Keratinocyte (primary cell): Measurements from ENCODE around the gene KRT7. TPM values are rescaled to one million over a fixed set of nuclear protein-coding genes. Genes with fewer than 3 reads are reported as not detected.
A peak's percentile ranks its signal among the peaks of the same experiment; 100 is the strongest.

Experiments
- DNase-seq: peaks from one replicate; pipeline ENCODE4 v3.0.0-alpha.2; 2011; ENCODE audit warnings: low read depth, missing footprints, low spot score
- FAIRE-seq: peaks from 2 replicates; lab custom pipeline; 2011; peaks lifted over from hg19 to GRCh38; lab: Jason Lieb, UNC
- H2AFZ ChIP-seq: 2 replicates; pipeline ENCODE4 v1.6.0; 2012; ENCODE audit warnings: low read length, control low read depth, inconsistent platforms; ENCODE audit not compliant: control insufficient read depth
- H3K27ac ChIP-seq: 2 replicates; pipeline ENCODE4 v1.5.1; 2011; ENCODE audit warnings: low read length; ENCODE audit not compliant: control insufficient read depth, insufficient read depth
- H3K27me3 ChIP-seq: 3 replicates; pipeline ENCODE4 v1.6.0; 2011; ENCODE audit warnings: low read length; ENCODE audit not compliant: control insufficient read depth, insufficient read depth; ENCODE audit errors: extremely low read depth
- H3K36me3 ChIP-seq, 2 experiments: 2 replicates in 1 of 2; 3 replicates in 1 of 2; pipeline ENCODE4 v1.5.1; 2011; ENCODE audit warnings: low read length in 2 of 2, mild to moderate bottlenecking in 1 of 2; ENCODE audit not compliant: control insufficient read depth in 2 of 2, insufficient read depth in 2 of 2; ENCODE audit errors: extremely low read depth in 1 of 2
- H3K4me1 ChIP-seq: 3 replicates; pipeline ENCODE4 v1.5.1; 2011; ENCODE audit warnings: low read length; ENCODE audit not compliant: control insufficient read depth, insufficient read depth; ENCODE audit errors: extremely low read depth
- H3K4me2 ChIP-seq: 3 replicates; pipeline ENCODE4 v1.6.0; 2011; ENCODE audit warnings: low read depth, low read length; ENCODE audit not compliant: control insufficient read depth, insufficient read depth; ENCODE audit errors: extremely low read depth
- H3K4me3 ChIP-seq, 3 experiments: fragments of 200-600 bp in 1 of 3; sonication (generic) in 1 of 3; 2 replicates in 2 of 3; 3 replicates in 1 of 3; pipeline ENCODE4 v1.5.1; 2011 to 2016; ENCODE audit warnings: low read length in 3 of 3, mild to moderate bottlenecking in 3 of 3, control low read depth in 2 of 3, inconsistent platforms in 1 of 3, low read depth in 1 of 3, mixed read lengths in 1 of 3, mixed run types in 1 of 3, moderate library complexity in 1 of 3; ENCODE audit not compliant: control insufficient read depth in 2 of 3, insufficient read depth in 2 of 3; ENCODE audit errors: extremely low read depth in 1 of 3
- H3K79me2 ChIP-seq: 2 replicates; pipeline ENCODE4 v1.6.0; 2012; ENCODE audit warnings: low read length; ENCODE audit not compliant: control insufficient read depth, insufficient read depth
- H3K9ac ChIP-seq: 3 replicates; pipeline ENCODE4 v1.6.0; 2011; ENCODE audit warnings: low read length; ENCODE audit not compliant: control insufficient read depth, insufficient read depth; ENCODE audit errors: extremely low read depth
- H3K9me1 ChIP-seq: 3 replicates; pipeline ENCODE4 v1.6.0; 2011; ENCODE audit warnings: low read length; ENCODE audit not compliant: control insufficient read depth, insufficient read depth; ENCODE audit errors: extremely low read depth
- H3K9me3 ChIP-seq: 2 replicates; pipeline ENCODE4 v1.5.1; 2012; ENCODE audit warnings: low read depth, low read length; ENCODE audit not compliant: control insufficient read depth
- H4K20me1 ChIP-seq: 3 replicates; pipeline ENCODE4 v1.6.0; 2011; ENCODE audit warnings: low read length; ENCODE audit not compliant: control insufficient read depth, insufficient read depth; ENCODE audit errors: extremely low read depth
- EZH2 ChIP-seq: IDR thresholded peaks from one replicate; pipeline ENCODE4 v1.6.1; 2012; ENCODE audit warnings: inconsistent platforms, mild to moderate bottlenecking, low read length, moderate library complexity
- dilution Hi-C: fragments of 300-500 bp; cut with MboI; formaldehyde crosslinking; loops from one replicate; pipeline ENCODE4 v1.7.0; 2020; ENCODE audit warnings: low sequenced_read_pairs; ENCODE audit not compliant: extremely low pct_ligation_motif_present
- polyA plus RNA-seq, 5 experiments: library from polyadenylated mRNA; depleted of rRNA in 3 of 5; stranded (reverse) in 3 of 5; stranded (forward) in 1 of 5; unstranded in 1 of 5; fragments of >200 nt; gene quantifications; 1 replicate in 1 of 5; 2 replicates in 3 of 5; 3 replicates in 1 of 5; pipeline versions ENCODE4 v1.2.1 to v1.2.3, GENCODE V29; 2011 to 2012; ENCODE audit warnings: missing spikeins in 2 of 5, low read depth in 1 of 5, low replicate concordance in 1 of 5
- TF ChIP-seq, protein P1 (sequence below), 3 experiments: IDR thresholded peaks in 1 of 3; conservative IDR thresholded peaks in 1 of 3; optimal IDR thresholded peaks in 1 of 3; 2 replicates in 2 of 3; 3 replicates in 1 of 3; pipeline versions ENCODE3 to v1.5.1; 2011; ENCODE audit warnings: low read length in 3 of 3, mild to moderate bottlenecking in 3 of 3, moderate library complexity in 2 of 3, control low read depth in 1 of 3, inconsistent platforms in 1 of 3; ENCODE audit not compliant: insufficient read depth in 2 of 3; ENCODE audit errors: extremely low read depth in 1 of 3

Gene KRT7
- polyA plus RNA-seq, 1 donor (not counting 4 experiments of a cell fraction or from before 2014, with no cell fraction given), result 112 TPM

DNA sequence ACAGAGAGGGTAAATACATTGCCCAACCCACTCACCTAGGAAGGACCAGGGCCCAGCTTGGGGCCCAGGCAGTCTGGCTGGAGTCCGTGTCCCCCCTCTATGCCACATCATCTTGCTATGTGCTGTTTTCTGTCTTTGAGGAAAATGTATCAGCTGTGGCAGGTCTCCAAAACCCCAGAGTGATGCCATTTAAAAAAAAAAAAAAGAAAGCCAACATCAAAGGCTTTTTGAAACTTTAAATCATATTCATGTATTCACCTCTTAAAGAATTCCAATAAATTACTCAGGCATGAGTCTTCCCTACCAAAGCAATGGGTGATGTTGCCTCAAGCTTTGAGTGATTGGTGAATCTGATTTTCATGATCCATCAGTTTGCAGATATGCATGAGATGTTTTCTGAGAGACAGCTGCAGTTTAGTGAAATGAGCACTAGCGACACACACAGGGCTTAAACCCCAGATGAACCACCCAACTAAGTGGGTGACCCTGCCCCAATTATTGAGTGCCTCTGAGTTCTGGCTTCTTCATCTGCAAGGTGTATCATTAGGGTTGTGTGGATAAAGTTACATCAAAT is 52.2 kb downstream of the KRT7 start:
- Histone ChIP-seq H3K36me3 (no peaks in the 10 kb centered on the region), H3K27ac (peak overlapping the region; percentile 71), H3K79me2 (no peaks in the 10 kb centered on the region), H3K9ac (peak overlapping the region; percentile 46), H3K9me1 (no peaks in the 10 kb centered on the region), H3K4me2 (peak overlapping the region; percentile 55), H2AFZ (no peak overlapping the region), H3K4me1 (peaks cover 34% of the 10 kb centered on the region), H3K27me3 (no peaks in the 10 kb centered on the region), H3K4me3 (no peak overlapping the region), H4K20me1 (no peaks in the 10 kb centered on the region), H3K9me3 (no peaks in the 10 kb centered on the region)
- no peak for TF ChIP-seq EZH2
- TF ChIP-seq, protein P1, sequence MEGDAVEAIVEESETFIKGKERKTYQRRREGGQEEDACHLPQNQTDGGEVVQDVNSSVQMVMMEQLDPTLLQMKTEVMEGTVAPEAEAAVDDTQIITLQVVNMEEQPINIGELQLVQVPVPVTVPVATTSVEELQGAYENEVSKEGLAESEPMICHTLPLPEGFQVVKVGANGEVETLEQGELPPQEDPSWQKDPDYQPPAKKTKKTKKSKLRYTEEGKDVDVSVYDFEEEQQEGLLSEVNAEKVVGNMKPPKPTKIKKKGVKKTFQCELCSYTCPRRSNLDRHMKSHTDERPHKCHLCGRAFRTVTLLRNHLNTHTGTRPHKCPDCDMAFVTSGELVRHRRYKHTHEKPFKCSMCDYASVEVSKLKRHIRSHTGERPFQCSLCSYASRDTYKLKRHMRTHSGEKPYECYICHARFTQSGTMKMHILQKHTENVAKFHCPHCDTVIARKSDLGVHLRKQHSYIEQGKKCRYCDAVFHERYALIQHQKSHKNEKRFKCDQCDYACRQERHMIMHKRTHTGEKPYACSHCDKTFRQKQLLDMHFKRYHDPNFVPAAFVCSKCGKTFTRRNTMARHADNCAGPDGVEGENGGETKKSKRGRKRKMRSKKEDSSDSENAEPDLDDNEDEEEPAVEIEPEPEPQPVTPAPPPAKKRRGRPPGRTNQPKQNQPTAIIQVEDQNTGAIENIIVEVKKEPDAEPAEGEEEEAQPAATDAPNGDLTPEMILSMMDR (optimal IDR thresholded peaks at IDR 0.05 in 1 of 3, IDR thresholded peaks at IDR 0.05 in 1 of 3, conservative IDR thresholded peaks at IDR 0.05 in 1 of 3; ENCODE audit: extremely low read depth in 1 of 3, insufficient read depth in 2 of 3, low read length in 3 of 3), result peak in 1 of 3 experiments; percentile 24
- peak; percentile 73 for DNase-seq
- FAIRE-seq, result no peak
- dilution Hi-C loops, result no loop called here

DNA sequence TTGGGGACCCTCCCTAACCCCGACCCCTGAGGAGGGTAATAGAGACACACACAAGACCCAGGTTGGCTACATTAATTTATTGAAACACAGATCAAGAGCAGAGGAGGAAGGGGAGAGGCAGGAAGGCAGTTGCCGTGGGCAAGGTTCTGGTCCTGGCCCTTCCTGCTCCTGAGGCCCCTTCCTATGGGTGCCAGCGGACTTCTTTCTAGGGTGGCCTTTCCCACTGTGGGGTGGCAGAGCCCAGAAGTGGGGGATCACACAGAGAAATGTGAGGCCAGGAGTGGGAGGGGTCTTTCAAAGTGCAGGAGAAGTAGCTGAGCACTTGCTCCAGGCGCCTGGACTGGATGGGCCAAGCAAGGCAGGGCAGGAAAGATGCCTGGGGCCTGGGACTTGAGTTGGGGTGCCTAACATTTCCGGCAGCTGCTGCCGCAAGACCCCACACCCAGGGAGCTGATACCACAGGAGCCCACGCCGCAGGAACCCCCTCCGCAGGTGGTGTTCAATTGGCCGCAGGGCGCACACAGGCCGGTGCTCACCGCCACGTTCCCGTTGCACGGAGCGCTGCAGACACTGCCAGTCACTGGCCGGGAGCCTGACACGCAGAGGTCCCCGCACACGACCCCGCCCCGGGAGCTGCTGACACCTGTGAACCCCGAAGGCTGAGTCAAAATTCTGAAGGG is 52.9 kb downstream of the KRT7 start:
- Histone ChIP-seq H3K4me2 (peak overlapping the region; percentile 31), H3K4me3 (no peak overlapping the region), H3K27me3 (no peaks in the 10 kb centered on the region), H3K9me3 (no peaks in the 10 kb centered on the region), H3K36me3 (no peaks in the 10 kb centered on the region), H3K79me2 (no peaks in the 10 kb centered on the region), H3K27ac (no peak overlapping the region), H2AFZ (no peak overlapping the region), H3K9me1 (no peaks in the 10 kb centered on the region), H4K20me1 (no peaks in the 10 kb centered on the region), H3K9ac (no peak overlapping the region), H3K4me1 (peaks cover 27% of the 10 kb centered on the region)
- FAIRE-seq, result no peak
- TF ChIP-seq EZH2, result no peak
- TF ChIP-seq, protein P1 (optimal IDR thresholded peaks at IDR 0.05 in 1 of 3, IDR thresholded peaks at IDR 0.05 in 1 of 3, conservative IDR thresholded peaks at IDR 0.05 in 1 of 3; ENCODE audit: extremely low read depth in 1 of 3, insufficient read depth in 2 of 3, low read length in 3 of 3), result no peak
- dilution Hi-C loops, result no loop called here
- no peak for DNase-seq
